NCI-H446 (cell line): ENCODE measurements around the gene VAMP5.
"Not testable (repeated sequence)": the region's sequence is repeated elsewhere in the genome, so short reads cannot be mapped to it uniquely, and the experiment has no call there.

Experiments used
- DNase-seq, 2 experiments: peaks; one replicate each; lab custom pipeline; 2025; lab: John Stamatoyannopoulos, UW

VAMP5 gene

DNA sequence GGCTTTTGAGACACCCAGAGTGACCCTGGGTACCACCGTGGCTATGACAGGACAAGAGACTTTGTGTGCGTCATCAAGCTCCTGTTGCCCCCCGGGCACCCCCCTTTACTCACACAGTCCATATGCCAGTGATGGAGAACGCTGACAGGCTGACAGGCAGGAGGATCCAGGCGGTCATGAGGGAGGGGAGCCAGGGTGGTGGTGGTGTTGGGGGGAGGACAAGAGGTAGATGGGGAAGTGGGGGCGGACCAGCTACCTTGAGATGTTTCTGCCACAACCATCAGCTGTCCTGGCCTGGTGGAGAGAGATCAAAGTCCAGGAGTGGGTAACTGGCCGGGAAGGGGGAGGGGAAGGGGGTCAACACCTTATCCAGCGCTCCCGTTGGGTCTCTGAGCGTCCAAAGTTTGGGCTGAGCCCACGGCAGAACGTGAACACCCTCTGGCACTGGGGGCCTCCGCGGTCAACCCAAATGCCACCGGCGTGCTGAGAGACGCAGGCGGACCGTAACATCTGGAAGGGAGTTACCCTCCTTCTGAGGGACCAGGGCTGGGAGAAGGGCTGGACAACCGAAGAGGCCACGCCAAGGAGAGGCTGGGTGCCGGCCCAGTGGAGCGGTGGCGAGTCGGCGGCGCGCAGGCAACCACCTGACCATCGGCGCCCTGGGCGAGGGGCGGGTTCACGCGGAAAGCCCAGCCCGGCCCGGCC, 17.7 kb downstream of the VAMP5 start:
- no peak for DNase-seq

DNA sequence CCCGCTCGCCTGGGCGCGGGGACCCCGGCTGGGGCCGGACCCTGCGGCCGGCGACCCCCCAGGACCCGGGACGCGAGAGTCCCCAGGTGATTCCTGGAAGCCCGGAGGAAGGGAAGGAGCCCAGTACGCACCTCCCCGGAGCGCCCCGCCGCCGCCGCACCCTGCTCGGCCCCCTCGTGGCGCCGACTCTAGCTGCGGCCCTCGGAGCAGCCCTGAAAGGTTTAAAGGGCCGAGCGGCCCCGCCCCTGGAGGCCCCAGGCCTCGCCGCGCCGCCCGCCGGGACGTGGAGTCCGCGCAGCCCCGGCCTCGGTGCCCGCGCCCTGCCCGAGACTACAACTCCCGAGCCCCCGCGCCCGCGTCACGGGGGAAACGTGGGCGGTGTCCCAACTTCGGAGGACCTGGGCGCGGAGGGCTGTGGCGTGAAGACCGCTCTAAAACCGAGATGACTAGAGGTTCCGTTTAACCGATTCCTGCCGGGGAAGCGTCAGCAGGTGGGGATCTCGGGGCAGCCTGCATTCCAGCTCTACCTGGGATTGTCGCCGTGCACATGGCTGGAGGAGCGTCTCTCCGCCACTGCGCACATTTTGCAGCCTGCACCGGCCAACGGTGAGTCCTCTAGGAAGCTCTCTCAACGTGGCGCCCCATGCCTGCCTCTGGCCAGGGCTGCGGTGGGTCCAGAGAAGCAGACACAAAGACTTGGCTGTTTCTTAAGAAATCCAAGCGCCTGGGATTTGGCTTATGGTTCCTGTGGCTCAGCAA, 18.4 kb downstream of the VAMP5 start, which contains the start of gene TMEM150A:
TSS of gene TMEM150A (minus strand) at position 223 of the 759 bp plus-strand sequence. CDS start 750 bp downstream, outside the sequence.
- DNase-seq: peak; percentile 54 to 90

DNA sequence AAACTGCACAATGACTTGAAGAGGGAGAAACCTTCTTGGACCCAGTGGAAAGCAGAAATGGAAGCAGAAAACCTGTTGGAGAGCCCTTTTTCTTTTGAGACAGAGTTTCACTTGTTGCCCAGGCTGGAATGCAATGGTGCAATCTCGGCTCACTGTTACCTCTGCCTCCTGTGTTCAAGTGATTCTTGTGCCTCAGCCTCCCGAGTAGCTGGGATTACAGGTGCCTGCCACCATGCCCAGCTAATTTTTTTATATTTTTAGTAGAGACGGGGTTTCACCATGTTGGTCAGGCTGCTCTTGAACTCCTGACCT, 19.9 kb downstream of the VAMP5 start:
- not testable (repeated sequence) for DNase-seq

DNA sequence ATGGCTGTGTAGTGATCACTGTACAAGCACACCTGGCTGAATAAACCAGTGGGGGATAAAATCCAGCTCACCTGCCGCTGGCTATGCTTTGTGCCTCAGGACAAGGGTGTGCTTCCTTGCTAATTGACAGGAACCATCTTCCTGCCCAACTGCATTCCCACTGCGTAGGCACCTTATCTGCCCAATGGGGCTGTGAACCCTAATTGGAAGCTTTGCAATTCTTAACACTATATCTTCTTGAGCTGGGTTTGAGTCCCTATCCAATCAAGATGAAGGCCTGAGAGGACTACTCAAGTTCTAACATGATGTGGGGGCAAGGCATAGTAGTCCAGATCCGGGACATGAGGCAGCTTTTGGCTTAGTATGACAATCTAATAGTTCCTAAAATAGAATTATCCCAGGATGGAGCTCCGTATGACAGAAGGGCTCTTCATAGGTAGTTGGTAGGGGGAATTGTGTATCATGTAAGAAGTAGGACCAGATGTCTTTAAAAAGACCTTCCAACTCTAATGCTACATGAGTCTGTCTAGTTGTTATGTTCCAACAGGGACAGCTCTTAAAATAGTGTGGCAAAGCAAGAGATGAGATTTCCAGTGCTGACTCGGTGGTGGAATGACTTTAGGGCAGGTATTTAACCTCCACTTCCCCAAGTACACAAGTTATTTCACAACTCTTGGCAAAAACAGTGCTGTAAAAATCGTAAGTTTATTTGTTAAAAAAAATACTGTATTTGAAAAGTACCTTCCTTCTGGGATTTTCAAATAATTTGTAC, 20.5 kb downstream of the VAMP5 start:
- DNase-seq: no peak

DNA sequence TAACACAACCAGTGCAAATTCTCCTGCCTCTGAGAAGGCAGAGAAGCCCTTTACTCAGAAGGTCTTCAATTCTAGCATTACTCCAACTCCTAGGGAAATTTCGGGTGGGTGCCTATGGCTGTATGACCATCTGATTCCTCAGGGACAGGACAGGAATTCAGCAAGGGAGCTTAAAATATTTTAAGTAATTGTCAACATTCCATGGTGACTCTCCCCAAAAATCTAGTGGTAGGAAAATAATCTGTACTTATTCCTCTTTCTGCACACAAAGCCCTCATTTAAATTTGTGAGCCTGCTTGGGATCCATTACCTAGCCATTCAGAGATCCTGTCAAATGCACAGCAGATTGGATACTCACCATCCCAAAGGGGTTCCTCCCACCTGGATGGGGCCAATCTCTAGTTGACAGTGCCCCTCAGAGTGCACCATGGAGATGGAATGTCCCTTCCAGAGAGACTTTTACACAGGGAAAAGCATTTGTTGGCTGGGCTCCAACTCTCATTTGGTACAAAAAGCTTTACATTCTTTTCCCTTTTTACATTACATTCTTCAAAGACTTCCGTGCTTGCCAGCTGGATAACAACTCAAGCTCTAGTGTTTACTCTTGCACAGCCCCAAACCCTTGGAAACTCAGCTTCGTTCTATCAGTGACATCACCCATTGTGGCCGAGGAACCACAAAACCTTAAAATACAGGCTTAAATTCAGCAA, 21.3 kb downstream of the VAMP5 start:
- DNase-seq: peak in 1 of 2 experiments; percentile 38

DNA sequence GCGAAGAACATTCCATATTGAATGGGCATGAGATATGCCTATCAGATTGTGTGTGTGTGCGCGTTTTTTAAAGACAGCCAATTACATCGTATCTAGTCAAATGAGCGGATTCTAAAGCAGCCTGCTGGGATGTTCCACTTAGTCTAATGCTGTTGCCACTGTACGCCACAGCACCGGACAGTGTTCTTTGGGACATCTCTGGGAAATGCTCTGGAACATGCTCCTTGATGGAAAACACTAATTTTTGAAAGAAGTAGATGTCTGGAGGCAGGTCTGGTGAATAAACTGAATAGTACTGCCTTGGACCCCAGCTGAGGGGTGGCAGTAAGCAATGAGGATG, 21.9 kb downstream of the VAMP5 start:
- no peak for DNase-seq

DNA sequence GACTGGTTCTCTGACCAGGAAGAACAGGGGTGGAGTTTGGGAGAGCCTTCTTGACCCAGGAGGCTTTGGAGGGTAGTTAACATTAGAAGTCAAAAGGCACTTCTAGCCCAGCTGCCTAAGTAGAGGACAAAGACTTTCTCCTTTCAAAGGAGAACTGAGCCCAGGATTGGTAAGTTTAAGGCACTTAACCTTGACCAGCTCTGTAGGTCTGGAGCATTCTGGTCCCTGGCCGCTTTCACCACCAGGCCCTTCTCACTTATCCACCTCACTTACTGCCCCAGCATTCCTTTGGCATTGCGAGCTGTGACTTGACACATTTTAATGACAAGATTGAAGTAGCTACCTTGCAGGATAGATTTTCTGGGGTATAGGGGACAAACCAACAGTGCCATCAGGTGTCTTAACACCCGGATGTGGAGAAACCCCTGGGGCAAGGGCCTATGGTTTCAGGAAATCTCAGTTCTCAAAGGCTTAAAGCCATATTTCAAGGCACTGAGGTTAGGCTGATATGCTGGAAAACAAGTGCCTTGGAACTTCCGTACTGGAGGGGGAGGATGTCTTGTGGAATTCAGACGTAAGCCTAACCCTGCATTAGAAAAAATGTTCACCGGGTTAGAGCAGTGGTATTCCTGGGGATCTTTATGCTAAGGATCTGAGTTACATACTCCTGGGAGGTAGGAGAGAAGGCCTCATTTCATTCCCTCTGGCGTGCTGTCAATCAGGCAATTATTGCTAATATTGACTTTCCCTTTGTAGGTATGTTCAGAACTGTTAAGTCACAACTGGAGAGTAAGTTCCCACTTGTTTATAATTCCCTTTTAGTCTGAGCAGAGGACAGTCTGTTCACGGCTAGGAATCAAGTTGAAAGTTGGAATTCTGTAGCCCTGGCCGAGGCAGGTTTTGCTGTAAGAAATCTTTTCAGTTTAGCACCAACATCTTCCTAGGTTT, 23.3 kb downstream of the VAMP5 start:
- no peak for DNase-seq

DNA sequence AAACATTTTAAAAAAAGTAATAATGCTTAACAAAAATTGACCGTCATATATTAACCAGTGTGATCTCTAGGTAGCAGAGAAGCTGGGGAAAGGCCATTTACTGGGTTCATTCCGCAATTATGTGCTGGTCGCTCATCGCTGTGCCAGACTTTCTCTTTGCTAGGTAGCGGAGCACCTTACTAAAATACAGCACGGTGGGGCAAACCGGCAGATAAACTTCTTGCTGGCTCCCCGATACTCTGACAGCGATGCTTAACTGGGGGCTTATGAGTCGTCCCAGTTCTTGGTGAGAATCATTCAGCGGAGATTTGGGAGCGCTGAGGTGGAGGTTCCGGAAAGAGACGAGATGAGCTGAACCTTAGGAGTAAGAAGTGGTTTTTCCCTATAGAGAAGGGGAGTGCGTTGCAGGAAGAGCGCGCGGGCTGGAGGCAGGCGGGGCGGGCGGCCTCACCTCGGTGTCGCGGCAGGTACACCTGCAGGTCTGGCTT, 27.0 kb downstream of the VAMP5 start:
- DNase-seq: no peak

DNA sequence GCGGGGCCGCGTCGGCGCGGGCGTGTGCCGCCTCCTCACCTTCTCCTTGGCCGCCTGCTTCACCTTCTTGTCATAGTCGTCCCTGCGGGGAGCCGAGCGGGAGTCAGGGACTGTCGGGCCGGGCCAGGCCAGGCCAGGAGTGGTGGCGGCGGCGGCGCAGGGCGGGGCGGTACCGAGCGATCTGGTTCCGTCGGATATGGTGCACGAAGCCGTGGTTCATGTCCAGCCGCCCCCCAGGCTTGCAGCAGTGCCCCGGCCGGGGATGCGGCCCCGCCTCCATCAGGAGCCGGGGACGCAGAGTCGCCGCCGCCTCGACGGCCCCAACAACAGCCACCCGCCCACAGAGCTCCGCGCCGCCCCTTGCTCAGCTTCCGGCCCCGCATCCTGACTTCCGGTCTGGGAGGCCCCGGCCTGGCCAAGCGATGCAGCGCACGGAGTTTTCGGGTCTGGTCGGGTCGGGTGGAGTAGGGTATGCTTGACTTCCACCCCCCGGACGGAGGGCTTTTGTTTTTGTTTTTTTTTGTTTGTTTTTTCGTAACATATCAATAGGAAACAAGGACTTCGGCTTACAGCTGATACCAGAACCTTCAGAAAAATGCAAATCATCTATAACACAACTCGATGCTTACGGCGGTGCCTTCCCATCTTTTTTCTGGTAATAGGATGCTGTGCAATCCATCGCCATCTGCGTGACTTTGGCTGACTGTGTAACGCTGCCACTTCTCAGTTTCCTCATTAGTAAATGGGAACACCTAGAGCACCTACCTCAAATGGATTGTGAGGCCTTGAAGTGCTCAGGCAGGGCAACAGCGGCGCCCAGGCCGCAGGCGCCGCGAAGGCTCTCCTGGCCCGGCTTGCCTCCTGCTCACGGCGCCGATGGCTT, 27.7 kb downstream of the VAMP5 start, which contains the start of gene C2orf68:
TSS of gene C2orf68 (minus strand) at position 362 of the 883 bp plus-strand sequence. CDS start at position 280, 82 bp downstream.
- DNase-seq: peak; percentile 65 to 85

DNA sequence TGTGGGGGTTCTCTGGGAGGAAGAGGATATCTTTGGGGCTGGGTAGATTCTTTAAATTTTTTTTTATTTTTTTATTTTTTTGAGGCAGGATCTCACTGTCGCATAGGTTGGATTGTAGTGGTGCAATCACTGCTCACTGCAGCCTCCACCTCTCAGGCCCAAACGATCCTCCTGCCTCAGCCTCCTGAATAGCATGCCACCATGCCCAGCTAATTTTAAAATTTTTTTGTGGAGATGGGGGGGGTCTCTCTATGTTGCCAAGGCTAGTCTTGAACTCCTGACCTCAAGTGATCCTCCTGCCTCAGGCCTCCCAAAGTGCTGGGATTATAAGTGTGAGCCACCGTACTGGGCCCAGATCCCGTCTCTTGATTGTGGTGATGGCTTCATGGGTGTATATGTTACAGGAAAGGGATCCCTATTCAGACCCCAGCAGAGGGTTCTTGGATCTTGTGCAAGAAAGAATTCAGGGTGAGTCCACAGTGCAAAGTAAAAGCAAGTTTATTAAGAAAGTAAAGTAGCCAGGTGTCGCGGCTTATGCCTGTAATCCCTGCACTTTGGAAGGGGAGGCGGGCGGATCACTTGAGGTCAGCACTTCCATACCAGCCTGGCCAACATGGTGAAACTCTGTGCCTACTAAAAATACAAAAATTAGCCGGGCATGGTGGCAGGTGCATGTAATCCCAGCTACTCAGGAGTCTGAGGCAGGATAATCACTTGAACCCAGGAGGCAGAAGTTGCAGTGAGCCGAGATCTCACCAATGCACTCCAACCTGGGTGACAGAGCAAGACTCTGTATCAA, 29.7 kb downstream of the VAMP5 start:
- no peak for DNase-seq

DNA sequence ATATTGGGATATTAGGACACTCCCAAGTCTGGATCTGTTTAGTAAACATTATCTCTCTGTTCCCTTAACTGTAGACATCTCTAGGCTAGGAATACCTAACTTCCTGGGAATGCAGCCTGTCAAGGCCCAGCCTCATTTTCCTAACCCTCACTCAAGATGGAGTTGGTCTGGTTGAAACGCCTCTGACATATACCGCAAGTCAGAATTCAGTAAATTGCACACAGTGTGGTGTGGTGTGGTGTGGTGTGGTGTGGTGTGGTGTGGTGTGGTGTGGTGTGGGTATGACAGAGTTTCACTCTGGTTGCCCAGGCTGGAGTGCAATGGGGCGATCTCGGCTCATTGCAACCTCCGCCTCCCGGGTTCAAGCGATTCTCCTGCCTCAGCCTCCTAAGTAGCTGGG, 30.5 kb downstream of the VAMP5 start:
- DNase-seq: not testable (repeated sequence)

DNA sequence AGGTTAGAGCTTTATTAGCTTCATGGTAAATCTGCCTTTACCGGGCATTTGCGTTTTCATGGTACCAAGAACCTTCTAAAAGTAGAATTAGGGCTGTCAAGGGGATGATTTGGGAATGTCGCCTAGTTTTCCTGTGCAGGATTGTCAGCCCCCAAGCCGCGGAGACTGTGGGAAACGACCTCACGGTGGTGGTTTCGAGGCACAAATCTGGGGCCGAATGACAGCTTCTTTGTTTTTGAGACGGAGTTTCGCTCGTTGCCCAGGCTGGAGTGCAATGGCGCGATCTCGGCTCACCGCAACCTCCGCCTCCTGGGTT, 31.1 kb downstream of the VAMP5 start:
- no peak for DNase-seq

DNA sequence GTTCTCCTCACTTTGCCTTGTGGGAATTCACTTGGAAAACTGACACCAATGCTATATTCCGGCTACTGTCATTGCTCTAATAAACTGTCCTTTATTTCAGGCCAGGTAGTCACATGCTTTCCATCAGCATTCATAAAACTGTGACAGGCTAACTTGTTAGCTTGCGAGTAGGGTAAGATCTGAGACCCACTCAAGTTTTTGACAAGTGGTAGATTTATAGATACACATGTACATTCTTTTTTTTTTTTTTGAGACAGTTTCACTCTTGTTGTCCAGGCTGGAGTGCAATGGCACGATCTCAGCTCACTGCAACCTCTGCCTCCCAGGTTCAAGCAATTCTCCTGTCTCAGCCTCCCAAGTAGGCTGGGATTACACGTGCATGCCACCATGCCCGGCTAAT, 33.5 kb downstream of the VAMP5 start:
- DNase-seq: not testable (repeated sequence)

DNA sequence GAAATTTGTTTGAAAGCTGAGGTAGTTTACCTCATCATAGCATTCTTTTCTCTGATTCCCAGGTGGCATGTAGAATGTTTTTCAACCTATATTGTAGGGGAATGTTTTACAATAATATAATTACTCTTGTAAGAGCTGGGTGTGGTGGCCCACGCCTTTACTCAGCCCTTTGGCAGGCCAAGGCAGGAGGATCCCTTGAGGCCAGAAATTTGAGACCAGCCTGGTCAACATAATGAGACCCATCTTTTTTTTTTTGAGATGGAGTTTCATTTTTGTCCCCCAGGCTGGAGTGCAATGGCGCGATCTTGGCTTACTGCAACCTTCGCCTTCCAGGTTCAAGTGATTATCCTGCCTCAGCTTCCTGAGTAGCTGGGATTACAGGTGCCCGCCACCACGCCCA, 35.4 kb downstream of the VAMP5 start:
- no peak for DNase-seq

DNA sequence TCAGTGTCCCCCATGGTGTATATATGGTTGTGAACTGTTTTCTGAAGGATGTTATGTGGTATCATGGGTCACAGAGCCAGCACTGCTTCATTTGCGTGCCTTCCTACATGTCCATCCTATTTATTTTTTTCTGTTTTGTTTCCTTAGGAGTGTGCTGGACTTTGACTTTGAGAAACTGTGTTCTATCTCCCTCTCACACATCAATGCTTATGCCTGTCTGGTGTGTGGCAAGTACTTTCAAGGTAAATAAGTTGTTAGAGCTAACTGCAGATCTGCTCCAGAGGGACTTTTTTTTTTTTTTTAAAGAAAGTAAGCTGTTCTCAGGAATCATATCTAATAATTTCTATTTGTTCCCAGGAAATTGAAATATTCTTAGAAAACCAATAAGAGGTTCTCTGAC, 37.1 kb downstream of the VAMP5 start:
- DNase-seq: no peak

DNA sequence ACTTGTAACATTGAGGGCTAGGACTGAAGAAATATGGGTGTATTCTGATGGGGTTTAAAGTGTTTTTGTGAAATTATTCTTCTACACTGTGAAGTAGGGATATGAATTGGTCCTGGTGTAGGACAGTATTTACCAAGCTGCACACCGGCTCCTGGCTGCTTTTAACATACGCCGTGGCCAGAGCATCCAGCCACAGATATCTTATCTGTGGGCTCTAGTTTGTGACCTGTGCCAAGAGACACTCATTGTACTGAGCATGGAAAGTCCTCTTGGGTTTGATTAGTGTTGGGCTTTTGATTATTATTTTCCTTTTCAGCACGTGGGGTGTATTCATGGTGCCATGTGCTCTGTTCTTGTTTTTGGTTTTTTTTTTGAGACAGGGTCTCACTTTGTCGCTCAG, 39.8 kb downstream of the VAMP5 start:
- no peak for DNase-seq

DNA sequence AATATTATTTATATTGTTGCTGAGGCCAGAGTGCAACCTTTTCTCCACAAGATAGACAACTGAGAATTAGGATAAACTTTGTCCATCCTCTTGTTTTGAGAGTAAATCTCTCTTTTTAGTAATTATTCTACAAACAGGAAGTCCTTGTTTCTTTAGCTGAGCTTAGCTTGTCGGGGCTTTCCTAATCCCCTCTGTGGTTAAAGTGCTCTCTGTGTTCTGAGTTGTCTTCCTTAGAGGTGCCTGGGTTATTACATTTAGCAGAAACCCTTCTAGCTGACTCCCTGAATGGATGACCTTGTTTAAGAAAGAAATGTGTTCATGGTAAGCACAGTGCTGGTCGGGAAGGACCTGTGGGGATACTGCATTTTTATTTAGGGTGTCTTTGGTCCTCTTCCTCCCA, 44.4 kb downstream of the VAMP5 start:
- DNase-seq: no peak

DNA sequence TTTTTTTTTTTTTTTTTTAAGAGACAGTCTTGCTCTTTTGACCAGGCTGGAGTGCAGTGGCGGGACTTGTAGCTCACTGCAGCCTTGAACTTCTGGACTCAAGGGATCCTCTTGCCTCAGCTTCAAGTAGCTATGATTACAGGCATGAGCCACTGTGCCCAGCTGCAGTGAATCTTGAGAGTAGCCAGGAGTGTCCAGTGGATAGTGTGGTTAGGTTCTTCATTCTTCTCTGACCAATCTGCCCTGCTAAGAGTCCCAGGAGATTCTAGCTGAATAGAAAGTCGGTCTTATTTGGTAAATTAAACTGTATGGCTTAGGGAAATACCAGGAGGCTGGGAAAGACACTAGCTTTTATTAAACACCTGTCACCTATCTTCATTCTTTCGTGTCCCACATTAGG, 47.1 kb downstream of the VAMP5 start:
- no peak for DNase-seq

DNA sequence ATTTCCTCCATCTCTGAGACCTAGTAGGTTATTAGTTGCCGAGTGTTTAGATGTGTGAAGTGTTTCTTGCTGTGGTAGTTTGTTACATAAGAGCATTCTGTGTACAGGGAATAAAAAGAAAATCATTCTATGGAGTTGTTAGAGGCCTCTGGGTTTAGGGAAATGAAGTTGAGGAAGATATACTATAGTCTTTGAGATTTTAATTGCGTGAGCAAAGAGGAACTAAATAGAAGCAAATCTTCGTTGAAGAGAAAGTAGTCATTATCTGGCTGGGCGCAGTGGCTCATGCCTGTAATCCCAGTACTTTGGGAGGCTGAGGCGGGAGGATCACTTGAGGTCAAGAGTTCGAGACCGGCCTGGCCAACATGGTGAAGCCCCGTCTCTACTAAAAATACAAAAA, 50.8 kb downstream of the VAMP5 start:
- no peak for DNase-seq
